WTC11 (cell line): Measurements from ENCODE around the gene MYO18B.

ENCODE experiments used
- ETV6 ChIP-seq: sonication (generic); formaldehyde crosslinking; IDR thresholded peaks from 2 replicates; pipeline ENCODE4 v1.8.1; 2022; ENCODE audit warnings: mild to moderate bottlenecking, missing genetic modification reagents
- FOXP1 ChIP-seq: sonication (generic); formaldehyde crosslinking; IDR thresholded peaks from 2 replicates; pipeline ENCODE4 v1.8.0; 2022; ENCODE audit warnings: missing genetic modification reagents, mild to moderate bottlenecking, moderate library complexity, borderline replicate concordance
- IRF2 ChIP-seq: sonication (generic); formaldehyde crosslinking; IDR thresholded peaks from 2 replicates; pipeline ENCODE4 v1.8.0; 2022; ENCODE audit warnings: low read depth, missing genetic modification reagents, borderline replicate concordance
- NR3C1 ChIP-seq: sonication (generic); formaldehyde crosslinking; conservative IDR thresholded peaks from 2 replicates; pipeline ENCODE4 v1.8.1; 2023; ENCODE audit warnings: low read depth, mild to moderate bottlenecking, missing genetic modification reagents
- STAT6 ChIP-seq: sonication (generic); formaldehyde crosslinking; conservative IDR thresholded peaks from 2 replicates; pipeline ENCODE4 v1.8.1; 2023; ENCODE audit warnings: mild to moderate bottlenecking, low read depth, missing genetic modification reagents, moderate library complexity
- TF ChIP-seq, protein P1 (sequence below): fragments of 200-600 bp; IDR thresholded peaks from 2 replicates; pipeline ENCODE4 v1.8.0; 2022; ENCODE audit warnings: antibody characterized with exemption
- TF ChIP-seq, protein P2 (sequence below): fragments of 250-450 bp; sonication (Bioruptor Pico); IDR thresholded peaks from 2 replicates; pipeline ENCODE4 v1.9.0; 2021; ENCODE audit warnings: mild to moderate bottlenecking
- TF ChIP-seq, protein P3 (sequence below): sonication (generic); formaldehyde crosslinking; IDR thresholded peaks from 2 replicates; pipeline ENCODE4 v1.8.0; 2022; ENCODE audit warnings: mild to moderate bottlenecking, missing genetic modification reagents

- TF ChIP-seq ETV6 (CRISPR knock-in tag) (no peak), STAT6 (CRISPR knock-in tag) (no peak), IRF2 (CRISPR knock-in tag) (no peak), NR3C1 (no peak), FOXP1 (CRISPR knock-in tag) (no peak)
- TF ChIP-seq, protein P1, sequence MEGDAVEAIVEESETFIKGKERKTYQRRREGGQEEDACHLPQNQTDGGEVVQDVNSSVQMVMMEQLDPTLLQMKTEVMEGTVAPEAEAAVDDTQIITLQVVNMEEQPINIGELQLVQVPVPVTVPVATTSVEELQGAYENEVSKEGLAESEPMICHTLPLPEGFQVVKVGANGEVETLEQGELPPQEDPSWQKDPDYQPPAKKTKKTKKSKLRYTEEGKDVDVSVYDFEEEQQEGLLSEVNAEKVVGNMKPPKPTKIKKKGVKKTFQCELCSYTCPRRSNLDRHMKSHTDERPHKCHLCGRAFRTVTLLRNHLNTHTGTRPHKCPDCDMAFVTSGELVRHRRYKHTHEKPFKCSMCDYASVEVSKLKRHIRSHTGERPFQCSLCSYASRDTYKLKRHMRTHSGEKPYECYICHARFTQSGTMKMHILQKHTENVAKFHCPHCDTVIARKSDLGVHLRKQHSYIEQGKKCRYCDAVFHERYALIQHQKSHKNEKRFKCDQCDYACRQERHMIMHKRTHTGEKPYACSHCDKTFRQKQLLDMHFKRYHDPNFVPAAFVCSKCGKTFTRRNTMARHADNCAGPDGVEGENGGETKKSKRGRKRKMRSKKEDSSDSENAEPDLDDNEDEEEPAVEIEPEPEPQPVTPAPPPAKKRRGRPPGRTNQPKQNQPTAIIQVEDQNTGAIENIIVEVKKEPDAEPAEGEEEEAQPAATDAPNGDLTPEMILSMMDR = no peak
- TF ChIP-seq, protein P2, sequence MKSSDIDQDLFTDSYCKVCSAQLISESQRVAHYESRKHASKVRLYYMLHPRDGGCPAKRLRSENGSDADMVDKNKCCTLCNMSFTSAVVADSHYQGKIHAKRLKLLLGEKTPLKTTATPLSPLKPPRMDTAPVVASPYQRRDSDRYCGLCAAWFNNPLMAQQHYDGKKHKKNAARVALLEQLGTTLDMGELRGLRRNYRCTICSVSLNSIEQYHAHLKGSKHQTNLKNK (CRISPR knock-in tag) = no peak
- TF ChIP-seq, protein P3, sequence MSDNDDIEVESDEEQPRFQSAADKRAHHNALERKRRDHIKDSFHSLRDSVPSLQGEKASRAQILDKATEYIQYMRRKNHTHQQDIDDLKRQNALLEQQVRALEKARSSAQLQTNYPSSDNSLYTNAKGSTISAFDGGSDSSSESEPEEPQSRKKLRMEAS = no peak
Measured at GRCh38 chr22:25693268-25693565, 48.8 kb upstream of the MYO18B start.
